Keratinocyte (primary cell): ENCODE results near the gene CLSTN2.

Source experiments
- CTCF ChIP-seq, 3 experiments: IDR thresholded peaks in 1 of 3; conservative IDR thresholded peaks in 1 of 3; optimal IDR thresholded peaks in 1 of 3; 2 replicates in 2 of 3; 3 replicates in 1 of 3; pipeline versions ENCODE3 to v1.5.1; 2011; ENCODE audit warnings: low read length in 3 of 3, mild to moderate bottlenecking in 3 of 3, moderate library complexity in 2 of 3, control low read depth in 1 of 3, inconsistent platforms in 1 of 3; ENCODE audit not compliant: insufficient read depth in 2 of 3; ENCODE audit errors: extremely low read depth in 1 of 3
- EZH2 ChIP-seq: IDR thresholded peaks from one replicate; pipeline ENCODE4 v1.6.1; 2012; ENCODE audit warnings: inconsistent platforms, mild to moderate bottlenecking, low read length, moderate library complexity

- TF ChIP-seq CTCF (optimal IDR thresholded peaks at IDR 0.05 in 1 of 3, IDR thresholded peaks at IDR 0.05 in 1 of 3, conservative IDR thresholded peaks at IDR 0.05 in 1 of 3; ENCODE audit: extremely low read depth in 1 of 3, insufficient read depth in 2 of 3, low read length in 3 of 3) = no peak
- TF ChIP-seq EZH2 = no peak
These were observed 602.1 kb downstream of the CLSTN2 start for GRCh38 chr3:140536926-140537726.
